ENCODE results near the gene TSPAN14. TPM values are rescaled to one million over a fixed set of nuclear protein-coding genes. Genes with fewer than 3 reads are reported as not detected.

TSPAN14 gene
- total RNA-seq, 2 donors from 2014 or later: 121 to 123 TPM

DNA sequence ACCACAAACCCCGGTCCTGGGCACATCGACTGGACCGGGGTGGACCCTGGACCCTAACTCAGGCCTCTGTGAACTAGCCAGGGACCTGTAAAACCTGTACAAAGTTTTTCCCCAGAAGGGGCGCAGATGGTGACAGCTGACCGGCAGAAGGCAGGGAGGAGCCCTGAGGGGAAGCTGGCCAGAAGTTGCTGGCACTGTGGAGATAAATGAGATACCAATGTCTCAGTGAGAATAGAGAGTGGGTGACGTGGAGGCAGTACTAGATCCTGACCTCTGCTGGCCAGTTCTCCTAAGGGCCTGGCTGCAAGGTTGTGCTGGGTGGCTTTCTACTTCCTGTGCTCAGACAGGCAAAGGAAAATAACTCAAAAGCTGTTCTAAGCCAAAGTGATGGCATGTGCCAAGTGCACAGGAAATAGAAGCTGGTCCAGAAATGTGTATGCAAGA lies 10.6 kb upstream of the TSPAN14 start:
- TF ChIP-seq, protein P1, sequence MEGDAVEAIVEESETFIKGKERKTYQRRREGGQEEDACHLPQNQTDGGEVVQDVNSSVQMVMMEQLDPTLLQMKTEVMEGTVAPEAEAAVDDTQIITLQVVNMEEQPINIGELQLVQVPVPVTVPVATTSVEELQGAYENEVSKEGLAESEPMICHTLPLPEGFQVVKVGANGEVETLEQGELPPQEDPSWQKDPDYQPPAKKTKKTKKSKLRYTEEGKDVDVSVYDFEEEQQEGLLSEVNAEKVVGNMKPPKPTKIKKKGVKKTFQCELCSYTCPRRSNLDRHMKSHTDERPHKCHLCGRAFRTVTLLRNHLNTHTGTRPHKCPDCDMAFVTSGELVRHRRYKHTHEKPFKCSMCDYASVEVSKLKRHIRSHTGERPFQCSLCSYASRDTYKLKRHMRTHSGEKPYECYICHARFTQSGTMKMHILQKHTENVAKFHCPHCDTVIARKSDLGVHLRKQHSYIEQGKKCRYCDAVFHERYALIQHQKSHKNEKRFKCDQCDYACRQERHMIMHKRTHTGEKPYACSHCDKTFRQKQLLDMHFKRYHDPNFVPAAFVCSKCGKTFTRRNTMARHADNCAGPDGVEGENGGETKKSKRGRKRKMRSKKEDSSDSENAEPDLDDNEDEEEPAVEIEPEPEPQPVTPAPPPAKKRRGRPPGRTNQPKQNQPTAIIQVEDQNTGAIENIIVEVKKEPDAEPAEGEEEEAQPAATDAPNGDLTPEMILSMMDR (conservative IDR thresholded peaks at IDR 0.05): peak; percentile 78
- Mint-ChIP-seq H3K27me3 (ENCODE audit: insufficient read depth) (peaks cover 11% of the 10 kb centered on the region), H3K36me3 (ENCODE audit: low read depth) (no peaks in the 10 kb centered on the region), H3K9me3 (no peaks in the 10 kb centered on the region), H3K4me3 (no peak overlapping the region), H3K4me1 (peaks cover 16% of the 10 kb centered on the region), H3K27ac (no peak overlapping the region)
- Histone ChIP-seq H3K27me3 (ENCODE audit: control insufficient read depth, insufficient read depth, low read length, poor library complexity, severe bottlenecking) (no peaks in the 10 kb centered on the region), H3K4me1 (ENCODE audit: control insufficient read depth, insufficient read depth, low read length) (no peaks in the 10 kb centered on the region), H3K9me3 (ENCODE audit: control insufficient read depth, low read length) (no peaks in the 10 kb centered on the region), H3K27ac (ENCODE audit: low read depth, low read length) (no peak overlapping the region), H3K4me3 (ENCODE audit: low read length) (no peak overlapping the region), H3K36me3 (ENCODE audit: control insufficient read depth, insufficient read depth, low read length) (no peaks in the 10 kb centered on the region), H3K9ac (ENCODE audit: extremely low read depth, low read length, poor library complexity, severe bottlenecking) (no peak overlapping the region)
- 86 to 89% methylated on average over 5 to 6 of the region's 6 CpGs for WGBS, 2 experiments (ENCODE audit: insufficient coverage in 1 of 2, insufficient read length in 1 of 2)
- peak; percentile 80 for DNase-seq

- no peaks in the 10 kb centered on the region for H3K36me3 ChIP-seq (ENCODE audit: control insufficient read depth, insufficient read depth, low read length)
- H3K4me3 ChIP-seq (ENCODE audit: low read length): no peak overlapping the region
- H3K9ac ChIP-seq (ENCODE audit: extremely low read depth, low read length, poor library complexity, severe bottlenecking): no peak overlapping the region
- H3K4me1 Mint-ChIP-seq: peaks cover 16% of the 10 kb centered on the region
- TF ChIP-seq, protein P1 (conservative IDR thresholded peaks at IDR 0.05): no peak
- no peaks in the 10 kb centered on the region for H3K36me3 Mint-ChIP-seq (ENCODE audit: low read depth)
- no peak overlapping the region for H3K4me3 Mint-ChIP-seq
- no peak overlapping the region for H3K27ac ChIP-seq (ENCODE audit: low read depth, low read length)
- H3K27me3 ChIP-seq (ENCODE audit: control insufficient read depth, insufficient read depth, low read length, poor library complexity, severe bottlenecking): no peaks in the 10 kb centered on the region
- peak overlapping the region; percentile 50 for H3K27ac Mint-ChIP-seq
- DNase-seq: no peak
- peaks cover 13% of the 10 kb centered on the region for H3K27me3 Mint-ChIP-seq (ENCODE audit: insufficient read depth)
- WGBS, 2 experiments (ENCODE audit: insufficient coverage in 1 of 2, insufficient read length in 1 of 2): 93 to 100% methylated on average over 2 of the region's 2 CpGs
- no peaks in the 10 kb centered on the region for H3K9me3 ChIP-seq (ENCODE audit: control insufficient read depth, low read length)
- H3K4me1 ChIP-seq (ENCODE audit: control insufficient read depth, insufficient read depth, low read length): peaks cover 2% of the 10 kb centered on the region
- no peaks in the 10 kb centered on the region for H3K9me3 Mint-ChIP-seq
Observed at GRCh38 chr10:80444124-80444523, 10.0 kb upstream of the TSPAN14 start.

- DNase-seq: peak; percentile 80
- Mint-ChIP-seq H3K9me3 (no peaks in the 10 kb centered on the region), H3K27me3 (ENCODE audit: insufficient read depth) (peaks cover 13% of the 10 kb centered on the region), H3K4me1 (peaks cover 22% of the 10 kb centered on the region), H3K36me3 (ENCODE audit: low read depth) (no peaks in the 10 kb centered on the region), H3K4me3 (no peak overlapping the region), H3K27ac (peak overlapping the region; percentile 50)
- peaks cover 7% of the 10 kb centered on the region for H3K4me1 ChIP-seq (ENCODE audit: control insufficient read depth, insufficient read depth, low read length)
- TF ChIP-seq, protein P1 (conservative IDR thresholded peaks at IDR 0.05): peak; percentile 69
- no peaks in the 10 kb centered on the region for H3K36me3 ChIP-seq (ENCODE audit: control insufficient read depth, insufficient read depth, low read length)
- H3K9me3 ChIP-seq (ENCODE audit: control insufficient read depth, low read length): no peaks in the 10 kb centered on the region
- WGBS, 2 experiments (ENCODE audit: insufficient coverage in 1 of 2, insufficient read length in 1 of 2): 11 to 31% methylated on average over 6 to 11 of the region's 11 CpGs
- H3K4me3 ChIP-seq (ENCODE audit: low read length): no peak overlapping the region
- no peak overlapping the region for H3K27ac ChIP-seq (ENCODE audit: low read depth, low read length)
- no peaks in the 10 kb centered on the region for H3K27me3 ChIP-seq (ENCODE audit: control insufficient read depth, insufficient read depth, low read length, poor library complexity, severe bottlenecking)
- H3K9ac ChIP-seq (ENCODE audit: extremely low read depth, low read length, poor library complexity, severe bottlenecking): no peak overlapping the region
Observed at GRCh38 chr10:80444646-80445319, 9.3 kb upstream of the TSPAN14 start.
